T-helper 1 cell treated with Interleukin-12 subunit alpha and Interleukin-12 subunit beta and Interleukin-4 antibody, amounts not matched to agents 30 ng/mL and 1 ng/mL, for 36 hours (primary cell): ENCODE data around the gene NCDN. TPM values are rescaled to one million over a fixed set of nuclear protein-coding genes. Genes with fewer than 3 reads are reported as not detected.

ENCODE experiments used
- total RNA-seq: library from RNA; stranded (reverse); gene quantifications from 2 replicates; pipeline ENCODE4 v1.2.3, GENCODE V29; 2022

The NCDN gene
- total RNA-seq, 1 donor from 2014 or later, result 70.6 TPM

Other genes with a start within 250 kb of the NCDN start
- gene KIAA0319L, start 396 bp upstream of the NCDN start, total RNA-seq, result 80.3 and 84.6 TPM in 2 replicates
- 0.42 and 0.83 TPM in 2 replicates for gene TFAP2E, start 15.5 kb downstream of the NCDN start, total RNA-seq
- gene PSMB2, start 83.7 kb downstream of the NCDN start, total RNA-seq, result 113 and 116 TPM in 2 replicates
- gene C1orf216, start 161.1 kb downstream of the NCDN start, total RNA-seq, result 17.6 and 20.8 TPM in 2 replicates
- gene CLSPN, start 212.2 kb downstream of the NCDN start, total RNA-seq, result 50.3 and 51.1 TPM in 2 replicates